Mesendoderm (in vitro differentiated cells): ENCODE results near the gene MYBBP1A.
A peak's percentile ranks its signal among the peaks of the same experiment; 100 is the strongest.

ENCODE experiments used
- DNase-seq: peaks from one replicate; pipeline ENCODE4 v3.0.0; 2013
- H2AK5ac ChIP-seq: 2 replicates; pipeline ENCODE4 v1.6.1; 2013; ENCODE audit warnings: low read length, inconsistent platforms
- H2BK120ac ChIP-seq: 2 replicates; pipeline ENCODE4 v1.6.1; 2013; ENCODE audit warnings: low read depth, mild to moderate bottlenecking, low read length, moderate library complexity, mixed read lengths
- H2BK15ac ChIP-seq: replicated peaks from 2 replicates; pipeline ENCODE4 v1.6.1; 2013; ENCODE audit warnings: low read depth, mild to moderate bottlenecking, moderate library complexity
- H2BK5ac ChIP-seq: 2 replicates; pipeline ENCODE4 v1.6.1; 2013; ENCODE audit warnings: low read length, inconsistent platforms
- H3K18ac ChIP-seq: 2 replicates; pipeline ENCODE4 v1.6.1; 2013; ENCODE audit warnings: mild to moderate bottlenecking, low read length, mixed read lengths
- H3K23ac ChIP-seq: one replicate; pipeline ENCODE4 v1.6.1; 2013; ENCODE audit warnings: low read length
- H3K27ac ChIP-seq: 2 replicates; pipeline ENCODE4 v1.5.1; 2013; ENCODE audit warnings: low read depth, mild to moderate bottlenecking, inconsistent platforms, low read length, moderate library complexity
- H3K27me3 ChIP-seq: 2 replicates; pipeline ENCODE4 v1.6.1; 2013; ENCODE audit warnings: low read length, control low read depth, mild to moderate bottlenecking, inconsistent platforms; ENCODE audit not compliant: insufficient read depth, poor library complexity
- H3K36me3 ChIP-seq: 2 replicates; pipeline ENCODE4 v1.6.1; 2013; ENCODE audit warnings: low read length, inconsistent platforms; ENCODE audit not compliant: control insufficient read depth, insufficient read depth
- H3K4ac ChIP-seq: one replicate; pipeline ENCODE4 v1.6.1; 2013; ENCODE audit warnings: low read depth, mild to moderate bottlenecking, low read length, moderate library complexity
- H3K4me1 ChIP-seq: 2 replicates; pipeline ENCODE4 v1.6.1; 2013; ENCODE audit warnings: low read depth, low read length, inconsistent platforms; ENCODE audit not compliant: control insufficient read depth
- H3K4me2 ChIP-seq: 2 replicates; pipeline ENCODE4 v1.6.1; 2013; ENCODE audit warnings: low read length
- H3K4me3 ChIP-seq: 2 replicates; pipeline ENCODE4 v1.5.1; 2013; ENCODE audit warnings: mild to moderate bottlenecking, low read length
- H3K56ac ChIP-seq: one replicate; pipeline ENCODE4 v1.6.1; 2013; ENCODE audit warnings: low read length
- H3K79me1 ChIP-seq: 2 replicates; pipeline ENCODE4 v1.6.1; 2013; ENCODE audit warnings: low read length, inconsistent platforms
- H3K79me2 ChIP-seq: 2 replicates; pipeline ENCODE4 v1.6.1; 2013; ENCODE audit warnings: mild to moderate bottlenecking, low read length; ENCODE audit not compliant: control insufficient read depth, insufficient read depth
- H3K9ac ChIP-seq: 2 replicates; pipeline ENCODE4 v1.6.1; 2013; ENCODE audit warnings: low read length, inconsistent platforms
- H4K5ac ChIP-seq: one replicate; pipeline ENCODE4 v1.6.1; 2013; ENCODE audit warnings: low read length
- H4K8ac ChIP-seq: one replicate; pipeline ENCODE4 v1.6.1; 2013; ENCODE audit warnings: low read depth, mild to moderate bottlenecking, control low read depth, low read length, moderate library complexity
- whole genome bisulfite sequencing: extraction: QIAGEN DNeasy Blood & Tissue Kit; methylation state at CpG from one replicate; pipeline ENCODE4 v1.1.7; 2013; ENCODE audit warnings: low lambda C conversion rate, missing lambda C conversion rate; ENCODE audit not compliant: insufficient coverage; ENCODE audit errors: extremely low coverage; 5-methylcytosine and 5-hydroxymethylcytosine counted together

MYBBP1A gene

GRCh38 chr17:4587195-4587594 lies 32.0 kb upstream of the MYBBP1A start:
- H3K79me1 ChIP-seq, result no peaks in the 10 kb centered on the region
- H3K27me3 ChIP-seq, result peaks cover 15% of the 10 kb centered on the region
- no peak overlapping the region for H2AK5ac ChIP-seq
- no peaks in the 10 kb centered on the region for H3K4me1 ChIP-seq
- H2BK5ac ChIP-seq, result no peak overlapping the region
- no peak overlapping the region for H3K4ac ChIP-seq
- H4K8ac ChIP-seq, result no peak overlapping the region
- no peaks in the 10 kb centered on the region for H3K36me3 ChIP-seq
- no peaks in the 10 kb centered on the region for H3K79me2 ChIP-seq
- DNase-seq, result no peak
- no peak overlapping the region for H3K56ac ChIP-seq
- no peak overlapping the region for H2BK15ac ChIP-seq
- H3K4me3 ChIP-seq, result no peak overlapping the region
- no peak overlapping the region for H3K4me2 ChIP-seq
- no peak overlapping the region for H3K27ac ChIP-seq
- no peak overlapping the region for H3K9ac ChIP-seq
- H2BK120ac ChIP-seq, result no peak overlapping the region
- H3K18ac ChIP-seq, result no peak overlapping the region
- no peak overlapping the region for H3K23ac ChIP-seq
- WGBS, result no CpG with 5 or more reads among the region's 7 CpGs
- H4K5ac ChIP-seq, result no peak overlapping the region

GRCh38 chr17:4586043-4586442 lies 30.9 kb upstream of the MYBBP1A start:
- peaks cover 15% of the 10 kb centered on the region for H3K27me3 ChIP-seq
- no CpG with 5 or more reads among the region's 9 CpGs for WGBS

GRCh38 chr17:4585638-4585994 lies 30.4 kb upstream of the MYBBP1A start:
- Histone ChIP-seq H4K8ac (no peak overlapping the region), H3K27me3 (peaks cover 15% of the 10 kb centered on the region), H3K18ac (no peak overlapping the region), H2BK120ac (no peak overlapping the region), H3K56ac (no peak overlapping the region), H3K27ac (no peak overlapping the region), H3K79me1 (no peaks in the 10 kb centered on the region), H3K4ac (no peak overlapping the region), H2AK5ac (no peak overlapping the region), H3K9ac (no peak overlapping the region), H4K5ac (no peak overlapping the region), H3K79me2 (no peaks in the 10 kb centered on the region), H3K23ac (no peak overlapping the region), H3K4me1 (no peaks in the 10 kb centered on the region), H3K36me3 (no peaks in the 10 kb centered on the region), H2BK5ac (no peak overlapping the region), H2BK15ac (no peak overlapping the region), H3K4me2 (no peak overlapping the region), H3K4me3 (no peak overlapping the region)
- no CpG with 5 or more reads among the region's 7 CpGs for WGBS
- no peak for DNase-seq

More at GRCh38 chr17:4586043-4586442, 30.9 kb upstream of the MYBBP1A start:
- Histone ChIP-seq H3K4me2 (no peak overlapping the region), H3K4me3 (no peak overlapping the region), H3K79me1 (no peaks in the 10 kb centered on the region), H4K8ac (no peak overlapping the region), H3K79me2 (no peaks in the 10 kb centered on the region), H4K5ac (no peak overlapping the region), H2BK5ac (no peak overlapping the region), H2BK120ac (no peak overlapping the region), H3K27ac (no peak overlapping the region), H3K36me3 (no peaks in the 10 kb centered on the region), H3K56ac (no peak overlapping the region), H2AK5ac (no peak overlapping the region), H3K23ac (no peak overlapping the region), H3K4me1 (no peaks in the 10 kb centered on the region), H3K9ac (no peak overlapping the region), H3K4ac (no peak overlapping the region), H2BK15ac (no peak overlapping the region), H3K18ac (no peak overlapping the region)
- DNase-seq, result no peak

- Histone ChIP-seq H3K4me2 (peak overlapping the region; percentile 51), H2AK5ac (no peak overlapping the region), H2BK5ac (no peak overlapping the region), H3K9ac (no peak overlapping the region), H3K79me1 (no peaks in the 10 kb centered on the region), H4K8ac (no peak overlapping the region), H3K4ac (no peak overlapping the region), H3K36me3 (no peaks in the 10 kb centered on the region), H3K18ac (no peak overlapping the region), H3K4me3 (no peak overlapping the region), H3K27me3 (peaks cover 15% of the 10 kb centered on the region), H2BK15ac (no peak overlapping the region), H3K56ac (peak overlapping the region; percentile 42), H3K27ac (no peak overlapping the region), H3K23ac (no peak overlapping the region), H2BK120ac (no peak overlapping the region), H3K4me1 (no peaks in the 10 kb centered on the region), H3K79me2 (no peaks in the 10 kb centered on the region), H4K5ac (no peak overlapping the region)
- no CpG with 5 or more reads among the region's 57 CpGs for WGBS
- DNase-seq, result no peak
Observed at GRCh38 chr17:4584917-4585637, 29.9 kb upstream of the MYBBP1A start.

GRCh38 chr17:4584101-4584916 lies 29.1 kb upstream of the MYBBP1A start, which contains the start of gene SMTNL2:
Gene SMTNL2 (plus strand): TSS chr17:4584529. CDS start chr17:4584606, 77 bp downstream.
- Histone ChIP-seq H3K27ac (no peak within 1 kb of the TSS), H3K56ac (peak within 1 kb of the TSS; percentile 70), H3K23ac (no peak within 1 kb of the TSS), H2BK120ac (no peak within 1 kb of the TSS), H2BK15ac (no peak within 1 kb of the TSS), H3K4me2 (peak within 1 kb of the TSS; percentile 78), H3K4ac (no peak within 1 kb of the TSS), H3K18ac (no peak within 1 kb of the TSS), H3K36me3 (no peaks in the 10 kb centered on the region), H4K5ac (no peak within 1 kb of the TSS), H2BK5ac (no peak within 1 kb of the TSS), H3K4me1 (no peaks in the 10 kb centered on the region), H3K4me3 (no peak within 1 kb of the TSS), H2AK5ac (no peak within 1 kb of the TSS), H3K9ac (peak within 1 kb of the TSS; percentile 54), H3K79me1 (no peaks in the 10 kb centered on the region), H3K79me2 (no peaks in the 10 kb centered on the region), H4K8ac (no peak within 1 kb of the TSS), H3K27me3 (peaks cover 15% of the 10 kb centered on the region)
- no CpG with 5 or more reads among the region's 100 CpGs for WGBS
- DNase-seq, result no peak
